HPDE6-E6E7 (cell line): Measurements from ENCODE around the gene THRAP3.
A peak's percentile ranks its signal among the peaks of the same experiment; 100 is the strongest.
"Not testable (repeated sequence)": the region's sequence is repeated elsewhere in the genome, so short reads cannot be mapped to it uniquely, and the experiment has no call there.

ENCODE experiments used
- DNase-seq: peaks from one replicate; pipeline ENCODE4 v3.0.0; 2011; ENCODE audit warnings: missing footprints; ENCODE audit errors: extremely low spot score

Gene THRAP3

DNA sequence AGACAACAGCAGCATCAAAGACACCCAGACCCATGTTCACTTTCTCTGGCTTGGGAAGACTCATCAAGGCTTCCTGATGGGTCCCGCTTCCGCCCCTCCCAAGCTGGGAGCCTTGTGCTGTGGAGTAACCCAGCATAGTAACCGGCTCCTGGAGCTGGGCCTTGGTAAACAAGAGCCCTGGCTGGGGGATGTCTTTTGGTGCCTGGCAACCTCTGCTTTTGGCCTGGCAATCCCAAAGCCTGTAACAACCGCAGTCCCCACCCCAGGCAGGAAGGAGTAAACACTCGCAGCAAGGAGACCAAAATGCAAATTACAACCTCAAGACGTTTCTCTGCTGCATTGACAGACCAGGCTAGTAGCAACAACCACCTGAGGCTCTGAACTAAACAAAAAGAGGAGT lies 16.9 kb upstream of the THRAP3 start:
- no peak for DNase-seq

DNA sequence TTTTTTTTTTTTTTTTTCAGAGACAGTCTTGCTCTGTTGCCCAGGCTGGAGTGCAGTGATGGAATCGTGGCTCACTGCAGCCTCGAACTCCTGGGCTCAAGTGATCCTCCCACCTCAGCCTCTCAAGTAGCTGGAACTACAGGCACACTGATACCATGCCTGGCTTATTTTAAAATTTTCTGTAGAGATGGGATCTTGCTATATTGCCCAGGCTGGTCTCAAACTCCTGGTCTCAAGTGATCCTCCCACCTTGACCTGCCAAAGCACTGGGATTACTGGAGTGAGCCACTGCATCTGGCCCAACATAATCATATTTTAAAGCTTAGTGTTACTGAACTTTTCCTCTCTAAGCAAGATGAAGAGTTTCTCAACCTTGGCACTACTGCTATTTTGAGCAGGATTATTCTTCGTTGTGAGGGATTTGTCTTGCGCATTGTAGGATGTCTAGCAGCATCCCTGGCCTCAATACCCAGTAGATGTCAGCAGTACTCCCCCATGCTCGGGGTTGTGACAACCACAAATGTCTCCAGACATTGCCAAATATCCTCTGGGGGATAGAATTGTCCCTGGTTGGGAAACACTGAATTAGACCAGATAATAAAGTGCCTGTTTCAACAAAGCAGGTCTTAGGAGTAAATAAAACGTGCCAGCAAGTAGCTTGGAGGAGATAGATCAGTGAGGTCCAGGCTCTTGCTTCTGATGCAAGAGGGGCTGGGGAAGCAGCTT lies 15.1 kb upstream of the THRAP3 start:
- no peak for DNase-seq

DNA sequence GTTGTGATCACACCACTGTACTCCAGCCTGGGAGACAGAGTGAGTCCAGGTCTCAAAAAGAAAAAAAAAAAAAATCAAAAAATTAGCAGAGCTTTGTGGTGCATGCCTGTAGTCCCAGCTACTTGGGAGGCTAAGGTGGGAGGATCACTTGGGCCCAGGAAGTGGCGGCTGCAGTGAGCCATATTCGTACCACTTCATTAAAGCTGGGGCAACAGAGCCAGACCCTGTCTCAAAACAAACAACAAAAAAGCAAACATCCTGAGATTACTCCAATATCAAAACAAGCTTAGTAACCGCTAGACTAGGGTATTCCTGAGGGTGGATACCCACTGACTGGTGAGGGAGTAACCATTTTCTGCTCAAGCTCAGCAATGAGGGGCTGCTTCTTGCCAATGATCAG lies 12.9 kb upstream of the THRAP3 start:
- no peak for DNase-seq

DNA sequence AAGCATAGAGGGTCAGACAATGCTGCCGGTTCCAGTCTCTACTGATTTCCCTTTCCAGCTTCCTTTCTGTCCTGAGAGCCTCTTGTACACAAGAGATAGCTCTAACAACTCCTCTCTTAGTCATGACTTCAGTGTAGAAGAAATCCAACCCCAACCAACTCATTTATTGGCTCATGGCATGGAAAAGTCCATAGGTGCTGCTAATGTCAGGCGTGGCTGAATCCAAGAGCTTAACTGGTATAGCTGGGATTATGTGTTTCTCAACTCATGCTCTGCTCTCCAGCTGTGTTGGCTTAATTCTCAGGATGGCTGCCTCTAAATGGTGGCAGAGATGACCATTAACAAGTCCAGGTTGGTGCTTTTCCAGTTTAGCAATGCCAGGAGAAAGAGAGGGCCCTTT lies 12.4 kb upstream of the THRAP3 start:
- no peak for DNase-seq

DNA sequence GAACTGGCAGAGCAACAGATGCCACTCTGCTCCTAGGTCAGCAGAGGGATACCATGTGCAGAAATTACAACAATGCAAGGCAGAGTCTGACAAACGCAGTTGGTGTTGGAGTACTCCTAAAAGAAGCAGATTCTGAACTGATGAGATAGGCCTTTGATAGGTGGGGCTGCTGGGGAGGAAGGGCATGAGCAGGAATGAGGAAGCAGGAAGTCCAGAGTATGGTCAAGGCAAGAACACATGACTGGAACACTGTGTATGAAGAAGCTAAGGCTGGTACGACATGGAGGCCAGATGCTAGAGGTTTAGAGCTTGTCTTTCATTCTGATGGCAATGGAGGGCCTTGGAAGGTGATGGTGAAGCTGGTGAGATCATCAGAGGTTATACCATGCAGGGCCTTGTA lies 11.5 kb upstream of the THRAP3 start:
- no peak for DNase-seq

DNA sequence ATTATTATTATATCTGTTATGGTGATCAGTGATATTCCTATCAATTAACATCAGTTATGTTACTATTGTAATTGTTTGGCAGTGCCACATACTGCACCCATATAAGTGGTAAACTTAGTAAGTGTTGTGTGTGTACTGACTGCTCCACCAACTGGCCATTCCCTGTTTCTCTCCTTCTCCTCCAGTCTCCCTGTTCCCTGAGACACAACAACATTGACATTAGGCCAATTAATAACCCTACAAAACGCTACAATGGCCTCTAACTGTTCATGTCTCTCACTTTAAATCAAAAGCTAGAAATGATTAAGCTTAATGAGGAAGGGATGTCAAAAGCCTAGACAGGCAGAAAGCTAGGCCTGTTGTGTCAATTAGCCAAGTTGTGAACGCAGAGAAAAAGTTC lies 6.6 kb upstream of the THRAP3 start:
- DNase-seq = no peak

DNA sequence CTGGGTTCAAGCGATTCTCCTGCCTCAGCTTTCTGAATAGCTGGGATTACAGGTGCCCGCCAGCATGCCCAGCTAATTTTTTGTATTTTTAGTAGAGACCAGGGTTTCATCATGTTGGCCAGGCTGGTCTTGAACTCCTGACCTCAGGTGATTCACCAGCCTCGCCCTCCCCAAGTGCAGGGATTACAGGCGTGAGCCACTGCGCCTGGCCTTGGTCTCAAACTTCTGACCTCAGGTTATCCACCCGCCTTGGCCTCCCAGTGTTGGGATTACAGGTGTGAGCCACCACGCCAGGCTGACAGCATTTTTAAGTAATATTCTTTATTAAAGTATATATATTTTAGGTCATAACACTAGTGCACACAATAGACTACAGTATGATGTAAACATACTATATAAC lies 2.3 kb upstream of the THRAP3 start:
- not testable (repeated sequence) for DNase-seq

DNA sequence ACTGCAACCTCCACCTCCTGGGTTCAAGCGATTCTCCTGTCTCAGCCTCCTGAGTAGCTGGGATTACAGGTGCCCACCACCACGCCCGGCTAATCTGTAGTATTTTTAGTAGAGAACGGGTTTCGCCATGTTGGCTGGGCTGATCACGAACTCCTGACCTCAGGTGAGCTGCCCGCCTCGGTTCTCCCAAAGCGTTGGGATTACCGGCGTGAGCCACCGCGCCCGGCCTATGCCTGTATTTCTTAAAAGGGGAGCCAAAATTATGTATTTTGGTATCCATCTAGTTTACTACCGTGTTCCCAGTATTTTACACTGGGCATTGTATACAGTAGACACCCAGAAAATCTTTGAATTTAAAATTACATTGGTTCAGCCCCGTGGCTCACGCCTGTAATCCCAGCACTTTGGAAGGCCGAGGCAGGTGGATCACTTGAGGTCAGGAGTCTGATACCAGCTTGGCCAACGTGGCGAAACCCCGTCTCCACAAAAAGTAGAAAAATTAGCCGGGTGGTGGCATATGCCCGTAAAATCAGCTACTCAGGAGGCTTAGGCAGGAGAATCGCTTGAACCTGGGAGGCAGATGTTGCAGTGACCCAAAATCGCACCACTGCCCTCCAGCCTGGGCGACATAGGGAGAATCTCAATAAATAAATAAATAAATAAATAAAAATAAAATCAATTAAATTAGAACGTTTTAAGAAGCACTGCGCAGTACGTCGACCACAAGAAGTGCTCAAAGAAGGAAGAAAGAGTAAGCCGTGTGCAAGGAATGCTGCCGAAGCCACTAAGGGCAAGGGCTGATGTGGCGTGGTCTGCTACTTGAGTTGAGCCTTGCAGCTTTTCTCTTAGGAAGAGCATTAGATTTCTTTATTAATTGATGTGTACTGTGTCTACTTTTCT lies 1.5 kb upstream of the THRAP3 start:
- DNase-seq = no peak

DNA sequence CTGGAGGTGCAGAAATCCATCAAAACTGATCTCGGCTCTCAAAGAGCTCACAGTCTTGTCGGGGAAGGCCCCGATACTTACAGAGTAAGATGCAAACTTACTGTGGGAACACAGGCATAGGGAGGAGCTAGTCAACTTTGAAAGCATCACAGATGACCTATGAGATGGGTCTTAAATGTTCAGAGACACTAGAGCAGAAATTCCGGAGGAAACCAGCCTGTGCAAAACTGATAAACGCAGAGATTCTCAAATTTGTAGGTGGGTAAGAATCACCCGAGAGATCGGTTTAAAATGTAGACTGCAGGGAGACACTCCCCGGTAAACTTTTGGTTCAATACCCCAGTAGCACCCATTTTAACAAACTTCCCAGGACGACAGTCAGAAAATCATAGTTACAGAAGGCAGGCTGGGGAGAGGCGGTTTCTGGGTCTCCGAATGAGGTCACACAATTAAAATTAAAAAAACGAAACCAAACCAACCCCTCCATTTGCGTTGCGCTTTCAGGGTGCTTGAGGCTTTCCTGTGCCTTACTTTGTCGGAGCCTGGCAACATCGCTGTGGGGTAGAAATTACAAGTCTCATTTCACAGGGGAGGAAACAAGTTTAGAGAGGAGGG lies 755 bp upstream of the THRAP3 start:
- no peak for DNase-seq

DNA sequence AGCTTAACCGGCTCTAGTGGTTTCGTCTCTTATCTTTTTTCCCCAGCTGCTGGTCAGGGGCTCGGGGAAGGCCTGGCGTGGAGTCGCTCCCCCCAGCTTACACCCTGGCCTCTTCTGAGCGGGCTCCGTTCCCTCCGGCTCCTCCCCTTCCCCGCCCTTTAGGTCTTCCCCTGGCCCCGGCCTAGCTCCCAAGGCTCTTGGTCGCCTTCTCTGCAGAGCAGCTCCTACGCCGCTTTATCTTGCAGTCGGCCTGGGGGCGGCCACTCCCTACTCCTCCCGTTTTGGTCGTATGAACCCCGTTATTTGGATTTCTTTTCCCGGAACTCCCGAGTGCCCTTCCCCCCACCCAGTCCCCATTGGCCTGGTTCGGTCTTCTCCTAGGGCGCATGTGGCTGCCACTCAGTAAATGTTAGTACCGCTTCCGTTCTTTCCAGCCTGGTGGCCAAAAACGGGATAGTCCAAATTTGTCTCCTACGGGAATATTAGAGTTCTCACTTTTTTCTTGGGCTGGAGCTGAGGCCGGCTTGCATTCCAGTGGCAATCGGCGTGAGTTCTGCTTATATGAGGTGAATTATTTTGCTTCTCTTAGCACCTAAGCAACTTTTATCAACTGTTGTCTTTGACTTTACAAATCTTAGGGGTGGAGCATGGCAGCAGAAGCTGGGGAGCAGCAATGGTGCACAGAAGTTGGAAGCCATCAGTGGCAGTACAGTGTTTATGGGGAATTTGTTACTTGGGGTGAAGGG lies 467 bp downstream of the THRAP3 start:
- peak; percentile 85 for DNase-seq

DNA sequence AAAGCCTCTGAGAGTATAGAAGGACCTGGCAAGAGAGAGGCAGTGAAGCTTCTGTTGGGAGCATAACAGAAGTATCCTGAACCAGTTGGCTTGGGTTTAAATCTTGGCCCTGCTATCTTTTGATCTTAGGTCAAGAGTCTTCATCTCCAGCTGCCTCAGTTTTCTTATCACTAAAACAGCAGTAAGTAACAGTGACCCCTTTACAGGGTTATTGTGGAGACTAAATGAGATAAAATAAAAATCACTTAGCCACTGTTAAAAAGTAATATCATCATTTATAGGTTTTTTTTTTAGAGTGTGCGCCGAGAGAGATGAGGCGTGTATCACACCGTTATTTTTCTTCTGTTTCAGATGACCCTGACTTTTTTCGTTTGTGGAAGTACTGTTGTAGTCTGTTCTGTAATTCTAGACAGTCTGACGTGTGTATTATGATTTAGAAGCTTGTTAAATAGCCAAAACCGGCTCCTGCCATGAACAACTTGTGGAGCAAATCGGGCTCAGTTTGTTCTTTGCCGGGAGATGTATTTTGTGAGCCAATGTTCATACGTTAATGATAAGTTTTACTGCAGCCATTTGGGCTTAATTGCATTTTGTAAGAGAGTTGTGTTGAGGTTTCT lies 1.1 kb downstream of the THRAP3 start:
- no peak for DNase-seq

DNA sequence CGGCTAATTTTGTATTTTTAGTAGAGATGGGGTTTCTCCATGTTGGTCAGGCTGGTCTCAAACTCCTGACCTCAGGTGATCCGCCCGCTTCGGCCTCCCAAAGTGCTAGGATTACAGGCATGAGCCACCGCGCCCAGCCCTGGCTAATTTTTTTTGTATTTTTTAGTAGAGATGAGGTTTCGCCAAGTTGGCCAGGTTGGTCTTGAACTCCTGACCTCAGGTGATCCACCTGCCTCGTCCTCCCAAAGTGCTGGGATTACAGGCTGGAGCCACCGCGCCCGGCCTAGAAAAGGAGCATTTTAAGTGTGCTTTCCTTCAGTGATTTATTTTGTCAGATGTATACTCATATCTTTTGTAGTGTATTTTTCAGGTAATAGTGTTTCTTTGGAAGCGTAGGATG lies 6.0 kb downstream of the THRAP3 start:
- DNase-seq = not testable (repeated sequence)

DNA sequence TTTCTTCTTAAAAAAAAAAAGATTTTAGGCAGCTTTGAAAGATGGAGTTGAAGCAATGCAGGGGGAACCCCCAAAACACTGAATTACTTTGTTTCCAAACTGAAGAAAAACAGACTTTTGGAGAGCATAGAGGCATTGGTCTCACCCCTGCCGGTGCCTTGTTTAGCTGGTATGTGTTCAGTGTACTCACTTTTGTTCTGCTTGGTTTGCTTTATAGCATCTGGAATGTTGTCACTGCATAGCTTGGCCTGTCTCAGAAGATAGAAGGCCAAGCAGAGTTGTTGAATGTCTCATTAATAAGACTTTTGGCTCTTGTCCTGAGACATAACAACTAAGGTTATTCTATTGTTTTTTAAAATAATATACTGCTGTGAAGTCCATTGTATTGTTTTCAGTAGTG lies 6.9 kb downstream of the THRAP3 start:
- no peak for DNase-seq

DNA sequence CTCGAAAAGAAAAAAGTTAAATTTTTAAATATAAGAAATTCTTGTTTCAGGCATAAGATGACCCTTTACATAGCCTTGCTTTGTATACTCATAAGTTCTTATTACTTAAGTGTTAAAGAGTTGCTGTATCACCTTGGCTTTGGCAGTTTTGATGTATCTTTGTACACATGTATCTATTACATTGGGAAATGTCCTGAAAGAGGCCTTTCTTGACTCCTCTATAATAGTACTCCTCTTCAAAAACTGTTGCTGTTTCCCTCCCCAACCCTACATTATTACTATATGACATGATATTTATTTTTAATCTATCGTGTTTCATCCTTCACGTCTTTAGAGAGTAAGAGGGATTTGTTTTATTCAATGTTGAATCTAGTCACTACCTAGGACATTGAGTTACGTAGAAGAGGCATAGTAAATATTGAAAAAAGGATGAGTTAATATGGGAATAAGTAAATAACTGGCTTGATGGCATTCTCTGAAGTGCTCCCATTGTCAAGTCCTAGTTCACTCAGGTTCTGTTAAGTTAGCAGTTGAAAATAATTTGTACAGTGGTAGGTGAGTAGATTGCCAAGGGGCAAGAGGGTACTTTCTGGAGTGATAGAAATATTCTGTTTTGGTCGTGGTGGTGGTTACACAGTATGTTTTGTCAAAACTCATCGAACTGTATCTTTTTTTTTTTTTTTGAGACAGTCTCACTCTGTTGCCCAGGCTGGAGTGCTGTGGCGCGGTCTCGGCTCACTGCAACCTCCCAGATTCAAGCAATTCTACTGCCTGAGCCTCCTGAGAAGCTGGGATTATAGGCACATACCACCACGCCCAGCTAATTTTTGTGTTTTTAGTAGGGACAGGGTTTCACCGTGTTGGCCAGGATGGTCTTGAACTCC lies 8.2 kb downstream of the THRAP3 start:
- no peak for DNase-seq

DNA sequence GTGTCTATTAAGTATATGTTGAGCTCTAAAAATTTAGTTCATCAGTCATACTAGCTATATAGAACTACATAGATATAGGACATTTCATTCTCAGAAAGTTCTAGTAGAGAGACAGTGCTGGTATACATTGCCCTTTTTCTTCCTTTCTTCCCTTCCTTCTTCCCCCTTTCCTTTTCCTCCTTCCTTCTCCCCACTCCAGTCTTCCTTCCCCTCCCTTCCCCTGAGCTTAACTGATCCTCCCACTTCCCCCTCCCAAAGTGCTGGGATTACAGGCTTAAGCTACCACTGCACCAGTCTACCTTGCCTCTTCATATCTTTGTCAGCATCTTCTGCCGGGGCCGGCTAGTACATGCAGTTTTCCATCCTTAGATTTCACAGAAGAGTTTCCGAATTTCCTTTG lies 12.1 kb downstream of the THRAP3 start:
- DNase-seq = no peak

DNA sequence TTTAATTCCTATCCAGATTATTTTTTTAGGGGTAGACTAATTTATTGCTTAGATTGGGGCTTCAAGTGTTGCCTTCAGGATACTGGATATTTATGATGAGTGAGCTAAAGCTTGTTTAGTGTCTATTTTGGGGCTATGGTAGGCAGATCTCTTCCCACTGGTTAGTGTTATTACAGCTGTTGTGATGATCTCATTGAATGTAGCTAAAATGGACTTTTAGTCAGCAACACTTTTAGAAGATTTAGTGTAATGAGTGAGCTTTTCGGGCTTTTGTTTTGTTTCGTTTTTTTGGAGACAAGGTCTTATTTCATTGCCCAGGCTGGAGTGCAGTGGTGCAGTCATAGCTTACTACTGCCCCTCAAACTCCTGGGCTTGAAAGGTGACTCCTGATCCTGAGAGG lies 14.2 kb downstream of the THRAP3 start:
- no peak for DNase-seq

DNA sequence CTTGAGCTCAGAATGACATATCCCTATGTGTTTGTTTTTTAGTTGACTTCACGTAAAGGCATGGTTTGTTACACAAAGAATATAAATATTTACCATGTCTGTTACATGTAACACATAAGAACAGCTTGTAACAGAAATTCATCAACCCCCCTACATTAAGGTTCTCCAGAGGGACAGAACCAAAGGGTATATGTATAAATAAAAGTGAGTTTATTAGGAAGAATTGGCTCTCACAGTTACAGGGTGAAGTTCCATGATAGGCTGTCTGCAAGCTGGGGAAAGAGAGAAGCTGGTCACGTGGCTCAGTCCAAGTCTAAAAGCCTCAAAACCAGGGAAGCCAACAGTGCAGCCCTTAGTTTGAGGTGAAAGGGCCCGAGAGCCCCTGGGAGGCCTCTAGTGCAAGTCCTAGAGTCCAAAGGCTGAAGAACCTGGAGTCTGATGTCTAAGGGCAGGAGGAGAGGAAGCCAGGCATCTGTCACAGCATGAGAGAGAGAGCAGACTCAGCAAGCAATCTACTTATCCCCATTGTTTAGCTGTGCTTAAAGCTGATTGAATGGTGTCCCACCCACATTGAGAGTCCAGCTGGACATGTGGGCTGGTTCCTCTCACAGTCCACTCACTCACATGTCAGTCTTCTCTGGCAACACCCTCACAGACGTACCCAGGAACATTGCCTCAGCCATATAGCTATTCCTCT lies 15.8 kb downstream of the THRAP3 start:
- no peak for DNase-seq

DNA sequence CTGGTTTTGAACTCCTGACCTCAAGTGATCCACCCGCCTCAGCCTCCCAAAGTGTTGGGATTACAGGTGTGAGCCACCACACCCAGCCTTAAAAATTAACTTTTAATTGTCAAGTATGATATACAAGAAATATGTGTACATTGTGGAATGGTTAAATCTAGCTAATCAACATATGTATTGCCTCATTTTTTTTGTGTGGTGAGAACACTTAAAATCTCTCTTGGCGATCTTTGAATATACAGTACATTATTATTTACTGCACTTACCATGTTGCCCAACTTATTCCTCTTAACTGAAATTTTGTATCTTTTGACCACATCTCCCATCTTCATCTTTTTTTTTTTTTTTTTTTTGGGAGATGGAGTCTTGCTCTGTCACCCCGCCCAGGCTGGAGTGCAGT lies 23.3 kb downstream of the THRAP3 start:
- no peak for DNase-seq

DNA sequence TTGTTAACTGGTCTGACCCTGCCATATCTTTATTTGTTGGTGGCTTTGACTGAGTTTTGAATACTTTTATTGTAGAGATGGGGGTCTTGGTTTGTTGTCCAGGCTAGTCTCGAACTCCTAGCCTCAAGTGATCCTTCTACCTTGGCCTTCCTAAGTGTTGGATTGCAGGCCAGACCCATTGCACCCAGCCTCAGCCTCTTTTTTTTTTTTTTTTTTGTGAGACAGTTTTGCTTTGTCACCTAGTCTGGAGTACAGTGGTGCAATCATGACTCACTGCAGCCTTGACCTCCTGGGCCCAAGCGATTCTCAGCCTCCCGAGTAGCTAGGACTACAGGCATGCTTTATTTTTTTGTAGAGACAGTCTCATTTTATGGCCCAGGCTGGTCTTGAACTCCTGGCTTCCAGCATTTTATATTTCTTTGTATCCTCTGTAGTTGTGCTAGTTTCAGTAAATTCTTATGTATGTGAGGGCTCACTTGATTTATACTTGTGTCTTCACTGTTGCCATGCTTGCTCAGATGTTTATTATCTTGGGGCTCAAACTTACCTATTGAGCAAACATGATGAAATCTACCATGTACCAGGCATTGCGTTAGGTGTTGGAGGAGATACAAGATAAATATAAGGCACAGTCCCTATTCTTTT lies 24.1 kb downstream of the THRAP3 start:
- DNase-seq = no peak
